WERI-Rb-1 (cell line): Measurements from ENCODE around the gene SPRED2.

Source experiments
- DNase-seq: peaks from one replicate; pipeline ENCODE4 v3.0.0-alpha.2; 2020
- H3K27ac ChIP-seq: fragments of 250-450 bp; sonication (Bioruptor Pico); 2 replicates; pipeline ENCODE4 v1.5.1; 2020; ENCODE audit warnings: mild to moderate bottlenecking, moderate library complexity
- H3K27me3 ChIP-seq: fragments of 250-450 bp; sonication (Bioruptor Pico); 2 replicates; pipeline ENCODE4 v1.5.1; 2021; ENCODE audit warnings: mild to moderate bottlenecking, low read depth, moderate library complexity; ENCODE audit not compliant: insufficient read depth, severe bottlenecking
- H3K36me3 ChIP-seq: fragments of 250-450 bp; sonication (Bioruptor Pico); 2 replicates; pipeline ENCODE4 v1.5.1; 2020; ENCODE audit warnings: mild to moderate bottlenecking, moderate library complexity
- H3K4me3 ChIP-seq: 2 replicates; pipeline ENCODE4 v1.5.1; 2011; ENCODE audit warnings: low read depth, mild to moderate bottlenecking, control low read depth, low read length
- H3K9me3 ChIP-seq: fragments of 250-450 bp; sonication (Bioruptor Pico); 2 replicates; pipeline ENCODE4 v1.5.1; 2021; ENCODE audit warnings: mild to moderate bottlenecking, moderate library complexity; ENCODE audit not compliant: severe bottlenecking
- CTCF ChIP-seq: IDR thresholded peaks from 2 replicates; pipeline ENCODE4 v1.5.1; 2011; ENCODE audit warnings: low read depth, mild to moderate bottlenecking, control low read depth, inconsistent platforms, low read length

Gene SPRED2

GRCh38 chr2:65300761-65301711 is 131.4 kb downstream of the SPRED2 start:
- Histone ChIP-seq H3K4me3 (no peak overlapping the region), H3K36me3 (no peaks in the 10 kb centered on the region), H3K27ac (no peak overlapping the region), H3K9me3 (peaks cover 2% of the 10 kb centered on the region), H3K27me3 (no peaks in the 10 kb centered on the region)
- no peak for TF ChIP-seq CTCF
- no peak for DNase-seq

GRCh38 chr2:65300134-65300760 is 132.2 kb downstream of the SPRED2 start:
- H3K36me3 ChIP-seq: no peaks in the 10 kb centered on the region
- no peak for DNase-seq
- no peaks in the 10 kb centered on the region for H3K9me3 ChIP-seq
- H3K27ac ChIP-seq: no peak overlapping the region
- no peaks in the 10 kb centered on the region for H3K27me3 ChIP-seq
- TF ChIP-seq CTCF: no peak
- H3K4me3 ChIP-seq: no peak overlapping the region

GRCh38 chr2:65299246-65299645 is 133.2 kb downstream of the SPRED2 start:
- Histone ChIP-seq H3K27me3 (no peaks in the 10 kb centered on the region), H3K4me3 (no peak overlapping the region), H3K9me3 (no peaks in the 10 kb centered on the region), H3K36me3 (no peaks in the 10 kb centered on the region), H3K27ac (no peak overlapping the region)
- TF ChIP-seq CTCF: no peak
- no peak for DNase-seq

- no peak for DNase-seq
- H3K36me3 ChIP-seq: no peaks in the 10 kb centered on the region
- no peak overlapping the region for H3K27ac ChIP-seq
- H3K9me3 ChIP-seq: no peaks in the 10 kb centered on the region
- no peak for TF ChIP-seq CTCF
- no peak overlapping the region for H3K4me3 ChIP-seq
- H3K27me3 ChIP-seq: no peaks in the 10 kb centered on the region
Observed at GRCh38 chr2:65298089-65298488, 134.3 kb downstream of the SPRED2 start.

- Histone ChIP-seq H3K27me3 (no peaks in the 10 kb centered on the region), H3K27ac (no peak overlapping the region), H3K36me3 (no peaks in the 10 kb centered on the region), H3K9me3 (no peaks in the 10 kb centered on the region), H3K4me3 (no peak overlapping the region)
- DNase-seq: no peak
- TF ChIP-seq CTCF: no peak
Observed at GRCh38 chr2:65297544-65297943, 134.9 kb downstream of the SPRED2 start.
